HPDE6-E6E7 (cell line): Measurements from ENCODE around the gene HYCC2.
"Not testable (repeated sequence)": the region's sequence is repeated elsewhere in the genome, so short reads cannot be mapped to it uniquely, and the experiment has no call there.

Experiments used
- DNase-seq: peaks from one replicate; pipeline ENCODE4 v3.0.0; 2011; ENCODE audit warnings: missing footprints; ENCODE audit errors: extremely low spot score

Gene HYCC2

DNA sequence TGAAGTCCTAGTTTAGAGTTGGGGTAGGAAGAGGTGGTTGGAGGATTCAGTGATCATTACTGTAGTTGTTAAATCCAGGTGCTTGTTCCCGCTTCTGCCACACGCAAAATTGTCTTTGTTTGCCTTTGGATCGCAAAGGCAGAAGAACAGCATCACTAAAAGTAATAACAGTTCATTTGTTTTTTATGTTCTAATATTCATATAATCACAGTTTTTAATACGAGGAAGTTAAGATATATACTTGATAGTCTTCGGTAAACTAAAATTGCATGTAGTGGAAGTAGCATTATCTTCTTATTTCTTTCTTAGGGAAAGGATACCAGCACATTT, 695 bp upstream of the HYCC2 start:
- no peak for DNase-seq

DNA sequence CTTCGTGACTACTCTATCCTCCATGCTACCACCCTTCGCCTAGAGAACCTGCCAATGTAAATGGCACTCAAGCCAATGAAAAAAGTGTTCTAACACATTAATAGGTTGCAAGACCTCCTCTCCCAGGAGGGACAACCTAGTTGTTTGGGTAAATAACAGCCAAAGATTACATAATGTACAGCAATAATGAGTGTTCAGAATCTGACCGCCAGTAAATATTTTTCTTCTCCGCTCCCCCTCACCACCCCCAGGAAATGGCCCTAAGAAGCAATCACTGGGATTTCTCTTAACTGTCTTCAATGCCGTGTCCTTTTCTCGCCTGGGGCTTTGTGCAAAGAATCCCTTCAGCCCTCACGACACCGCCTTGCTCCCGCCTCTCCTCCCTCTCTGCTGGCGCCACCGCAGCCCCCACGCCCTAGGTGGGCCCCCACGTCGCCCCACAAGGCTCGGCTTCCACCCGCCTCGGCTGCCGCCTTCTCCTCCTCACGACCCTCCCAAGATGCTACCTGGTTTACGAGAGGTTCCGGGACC, 458 bp downstream of the HYCC2 start:
- no peak for DNase-seq

DNA sequence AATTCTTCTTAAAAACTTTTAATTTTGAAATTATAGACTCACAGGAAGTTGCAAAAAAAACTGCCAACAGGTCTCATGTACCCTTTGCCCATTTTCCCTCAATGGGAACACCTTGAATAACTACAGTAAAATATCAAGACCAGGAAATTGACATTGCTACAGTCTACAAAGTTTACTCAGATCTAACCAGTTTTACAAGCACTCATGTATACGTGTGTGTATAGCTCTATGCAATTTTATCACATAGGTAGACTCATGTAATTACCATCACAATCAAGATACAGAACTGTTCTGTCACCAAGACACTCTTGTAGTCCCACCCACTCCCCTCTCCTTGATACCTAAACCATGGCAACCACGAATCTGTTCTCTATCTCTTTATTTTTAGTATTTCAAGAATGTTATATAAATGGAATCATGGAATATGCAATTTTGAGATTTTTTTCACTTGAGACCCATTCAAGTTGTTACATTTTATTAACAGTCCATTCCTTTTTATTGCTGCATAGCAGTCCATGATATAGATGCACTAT, 6.6 kb downstream of the HYCC2 start:
- no peak for DNase-seq

DNA sequence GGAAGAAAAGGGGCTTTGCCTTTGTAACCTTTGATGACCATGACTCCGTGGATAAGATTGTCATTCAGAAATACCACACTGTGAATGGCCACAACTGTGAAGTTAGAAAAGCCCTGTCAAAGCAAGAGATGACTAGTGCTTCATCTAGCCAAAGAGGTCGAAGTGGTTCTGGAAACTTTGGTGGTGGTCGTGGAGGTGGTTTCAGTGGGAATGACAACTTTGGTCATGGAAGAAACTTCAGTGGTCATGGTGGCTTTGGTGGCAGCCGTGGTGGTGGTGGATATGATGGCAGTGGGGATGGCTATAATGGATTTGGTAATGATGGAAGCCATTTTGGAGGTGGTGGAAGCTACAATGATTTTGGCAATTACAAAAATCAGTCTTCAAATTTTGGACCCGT, 8.0 kb downstream of the HYCC2 start:
- DNase-seq: not testable (repeated sequence)

DNA sequence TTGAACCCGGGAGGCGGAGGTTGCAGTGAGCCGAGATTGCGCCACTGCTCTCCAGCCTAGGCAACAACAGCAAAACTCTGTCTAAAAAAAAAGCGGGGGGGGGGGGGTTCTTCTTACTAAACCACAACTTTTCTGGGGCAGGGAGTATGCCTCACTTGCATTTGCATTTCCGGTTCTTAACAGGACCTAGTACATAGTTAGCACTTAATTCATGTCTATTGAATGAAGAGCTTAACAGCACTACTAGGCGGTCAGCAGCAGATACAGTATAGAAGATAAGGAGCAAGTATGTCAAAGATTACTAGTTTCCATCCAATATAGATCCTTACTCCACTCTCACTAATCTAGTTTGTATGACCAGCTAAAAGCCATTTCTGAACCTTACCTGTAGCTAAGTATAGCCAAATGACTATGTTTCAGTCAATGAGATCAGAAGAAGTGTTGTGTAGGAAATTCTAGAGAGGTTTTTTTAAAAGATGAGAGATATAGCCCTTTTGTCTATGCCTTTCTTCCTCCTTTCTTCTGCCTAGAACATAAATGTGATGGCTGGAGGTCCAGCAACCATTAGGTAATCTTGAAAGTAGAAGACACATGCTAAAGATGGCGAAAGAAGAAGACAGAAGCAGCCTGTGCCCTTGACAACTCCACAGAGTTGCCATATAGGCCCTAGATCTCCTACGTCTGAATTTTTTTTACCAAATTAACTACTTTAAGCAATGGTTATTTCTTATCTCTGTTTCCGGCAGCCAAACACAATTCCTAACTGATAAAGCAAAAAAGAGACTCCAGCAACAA, 11.3 kb downstream of the HYCC2 start:
- no peak for DNase-seq

DNA sequence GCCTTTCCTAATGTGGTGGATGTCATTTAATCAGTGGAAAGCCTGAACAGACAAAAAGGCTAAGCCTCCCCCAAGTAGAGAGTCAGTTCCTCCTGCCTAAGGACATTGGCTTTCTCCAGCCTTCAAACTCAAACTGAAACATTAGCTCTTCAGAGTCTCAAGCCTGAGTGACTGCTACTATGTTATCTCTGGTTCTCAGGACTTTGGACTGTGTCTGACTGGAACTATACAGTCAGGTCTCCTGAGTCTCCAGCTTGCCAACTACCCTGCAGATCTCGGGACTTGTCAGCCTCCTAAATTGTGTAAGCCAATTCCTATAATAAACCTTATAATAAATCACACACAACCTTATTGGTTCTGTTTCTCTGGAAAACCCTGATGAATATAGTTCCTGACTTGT, 12.6 kb downstream of the HYCC2 start:
- DNase-seq: no peak

DNA sequence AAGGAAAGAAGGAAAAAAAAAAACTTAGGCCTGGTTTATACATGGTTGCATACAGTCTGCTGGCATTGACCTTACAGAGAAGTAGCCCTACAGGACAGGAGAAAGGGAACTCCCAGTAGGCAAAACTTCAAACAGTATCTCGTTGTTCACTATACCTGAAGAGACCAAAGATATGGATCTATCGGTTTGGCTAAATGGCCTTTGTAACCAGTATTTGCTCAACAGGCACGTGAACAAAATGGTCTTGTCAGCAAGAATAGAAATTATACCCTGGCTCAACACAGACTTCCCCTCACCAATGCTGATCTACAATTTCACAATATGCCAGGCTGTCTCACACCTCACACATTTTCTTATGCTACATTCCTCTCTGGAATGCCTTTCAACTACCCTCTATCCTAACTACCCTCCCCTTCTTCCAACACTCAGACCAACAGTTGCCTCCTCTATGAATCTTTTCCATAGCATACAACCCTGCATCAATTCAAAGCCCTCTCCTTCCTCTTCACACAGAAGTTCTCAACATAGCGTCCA, 13.7 kb downstream of the HYCC2 start:
- no peak for DNase-seq

DNA sequence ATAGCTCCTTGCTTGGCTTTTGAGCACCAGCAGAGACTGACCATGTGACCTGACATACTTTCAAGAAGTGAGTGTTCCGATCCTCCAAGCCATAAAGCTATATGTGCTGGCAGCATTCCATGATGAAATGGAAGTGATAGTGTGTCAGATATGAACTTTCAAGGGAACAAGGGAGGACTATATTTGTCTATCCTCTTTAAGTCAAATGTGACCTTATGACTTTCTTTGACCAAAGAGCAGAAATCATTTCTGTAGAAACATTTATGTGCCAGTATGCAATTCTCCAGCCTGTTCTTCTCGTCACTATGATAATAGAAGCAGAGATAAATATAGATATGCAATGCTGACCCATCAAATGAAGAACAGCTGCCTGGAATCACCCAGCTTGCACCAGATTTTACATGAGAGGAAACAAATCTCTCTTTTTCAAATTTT, 14.4 kb downstream of the HYCC2 start:
- no peak for DNase-seq

DNA sequence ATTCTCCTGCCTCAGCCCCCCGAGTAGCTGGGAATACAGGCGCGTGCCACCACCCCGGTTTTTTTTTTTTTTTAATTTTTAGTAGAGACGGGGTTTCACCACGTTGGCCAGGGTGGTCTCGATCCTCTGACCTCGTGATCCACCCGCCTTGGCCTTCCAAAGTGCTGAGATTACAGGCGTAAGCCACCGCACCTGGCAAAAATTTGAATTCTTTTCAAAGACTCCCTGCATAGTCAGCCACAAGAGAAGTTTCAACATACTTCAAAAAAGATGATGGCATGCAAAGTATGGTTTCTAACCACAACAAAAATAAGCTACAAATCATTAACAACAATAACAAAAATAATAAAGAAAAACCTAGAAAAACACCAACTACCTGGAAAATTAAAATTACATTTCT, 22.0 kb downstream of the HYCC2 start:
- DNase-seq: no peak

DNA sequence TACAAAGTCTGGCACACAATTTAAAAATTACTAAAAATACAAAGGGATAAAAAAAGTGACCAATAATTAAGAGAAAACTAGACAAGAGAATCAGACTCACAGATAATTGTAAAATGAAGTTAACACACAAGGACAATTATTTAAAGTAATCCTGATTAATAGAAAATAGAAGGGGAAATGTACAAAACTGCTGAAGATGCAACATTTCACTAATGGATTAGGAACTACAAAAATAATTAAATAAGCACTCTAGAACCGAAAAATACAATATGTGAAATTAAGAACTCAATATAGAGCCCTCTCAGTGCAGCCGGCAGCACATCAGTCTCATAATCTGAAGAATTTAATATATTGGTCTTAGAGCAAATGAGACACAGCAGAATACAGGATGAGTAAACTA, 24.6 kb downstream of the HYCC2 start:
- no peak for DNase-seq

DNA sequence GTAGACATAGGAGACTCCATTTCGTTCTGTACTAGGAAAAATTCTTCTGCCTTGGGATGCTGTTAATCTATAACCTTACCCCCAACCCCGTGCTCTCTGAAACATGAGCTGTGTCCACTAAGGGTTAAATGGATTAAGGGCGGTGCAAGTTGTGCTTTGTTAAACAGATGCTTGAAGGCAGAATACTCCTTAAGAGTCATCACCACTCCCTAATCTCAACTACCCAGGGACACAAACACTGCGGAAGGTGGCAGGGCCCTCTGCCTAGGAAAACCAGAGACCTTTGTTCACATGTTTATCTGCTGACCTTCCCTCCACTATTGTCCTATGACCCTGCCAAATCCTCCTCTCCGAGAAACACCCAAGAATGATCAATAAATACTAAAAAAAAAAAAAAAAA, 28.4 kb downstream of the HYCC2 start:
- not testable (repeated sequence) for DNase-seq

DNA sequence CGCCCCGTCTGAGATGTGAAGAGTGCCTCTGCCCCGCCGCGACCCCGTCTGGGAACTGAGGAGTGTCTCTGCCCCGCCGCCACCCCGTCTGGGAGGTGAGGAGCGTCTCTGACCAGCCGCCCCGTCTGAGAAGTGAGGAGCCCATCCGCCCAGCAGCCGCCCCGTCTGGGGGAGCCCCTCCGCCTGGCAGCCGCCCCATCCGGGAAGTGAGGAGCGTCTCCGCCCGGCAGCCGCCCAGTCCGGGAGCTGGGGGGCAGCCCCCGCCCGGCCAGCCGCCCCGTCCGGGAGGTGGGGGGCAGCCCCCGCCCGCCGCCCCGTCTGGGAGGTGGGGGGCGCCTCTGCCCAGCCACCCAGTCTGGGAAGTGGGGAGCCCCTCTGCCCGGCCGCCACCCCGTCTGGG, 29.0 kb downstream of the HYCC2 start:
- not testable (repeated sequence) for DNase-seq

DNA sequence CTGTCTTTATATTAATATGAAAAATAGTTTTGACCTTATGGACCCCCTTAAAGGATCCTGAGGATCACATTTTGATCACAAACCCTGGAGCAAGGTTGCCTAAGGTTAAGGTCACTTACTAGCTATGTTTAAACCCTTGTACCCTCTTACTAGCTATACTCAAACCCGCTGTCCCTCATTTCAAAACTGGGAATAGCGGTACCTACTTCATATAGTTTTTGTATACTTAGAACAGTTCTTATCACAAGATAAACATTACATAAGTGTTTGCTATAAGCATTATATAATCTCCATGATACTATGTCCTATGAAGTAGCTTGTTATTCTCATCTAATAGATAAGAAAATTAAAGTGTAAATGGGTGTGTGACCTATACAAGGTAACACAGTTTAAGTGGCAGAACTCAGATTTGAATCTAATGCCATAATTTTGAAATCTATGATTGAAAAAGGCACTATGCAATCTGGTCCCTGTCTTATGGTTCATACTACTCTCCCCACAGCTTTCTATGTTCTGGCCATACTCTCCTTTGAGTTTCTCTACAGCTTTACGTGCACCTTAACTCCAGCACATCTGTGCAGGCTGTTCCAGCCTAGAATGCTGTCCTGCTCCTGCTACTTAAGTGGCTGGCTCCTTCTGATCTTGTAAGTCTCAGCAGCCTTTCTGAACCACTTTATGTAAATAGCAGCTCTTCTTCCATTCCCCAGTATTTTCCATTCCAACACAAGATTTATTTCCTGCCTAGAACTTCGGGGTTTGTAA, 30.4 kb downstream of the HYCC2 start:
- DNase-seq: no peak

DNA sequence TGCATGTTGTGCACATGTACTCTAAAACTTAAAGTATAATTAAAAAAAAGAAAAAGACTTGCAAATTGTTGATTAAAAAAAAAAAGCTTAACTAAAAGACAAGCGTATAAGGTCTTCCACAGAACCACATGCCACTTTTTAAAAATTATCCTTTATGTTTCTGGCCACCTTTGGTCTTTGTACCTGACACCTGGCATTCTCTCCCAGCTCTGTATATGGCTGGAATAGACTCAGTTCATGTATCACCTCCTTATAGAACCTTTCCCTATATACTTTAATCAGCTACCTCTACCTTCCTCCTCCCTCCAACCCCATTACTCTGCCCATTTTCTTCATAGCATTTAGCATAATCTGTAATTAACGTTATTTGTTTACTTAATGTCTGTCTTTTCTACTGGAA, 32.6 kb downstream of the HYCC2 start:
- DNase-seq: no peak

DNA sequence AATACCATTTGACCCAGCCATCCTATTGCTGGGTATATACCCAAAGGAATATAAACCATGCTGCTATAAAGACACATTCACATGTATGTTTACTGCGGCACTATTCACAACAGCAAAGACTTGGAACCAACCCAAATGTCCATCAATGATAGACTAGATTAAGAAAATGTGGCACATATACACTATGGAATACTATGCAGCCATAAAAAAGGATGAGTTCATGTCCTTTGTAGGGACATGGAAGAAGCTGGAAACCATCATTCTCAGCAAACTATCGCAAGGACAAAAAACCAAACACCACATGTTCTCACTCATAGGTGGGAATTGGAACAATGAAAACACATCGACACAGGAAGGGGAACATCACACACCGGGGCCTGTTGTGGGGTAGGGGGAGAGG, 33.1 kb downstream of the HYCC2 start:
- not testable (repeated sequence) for DNase-seq

DNA sequence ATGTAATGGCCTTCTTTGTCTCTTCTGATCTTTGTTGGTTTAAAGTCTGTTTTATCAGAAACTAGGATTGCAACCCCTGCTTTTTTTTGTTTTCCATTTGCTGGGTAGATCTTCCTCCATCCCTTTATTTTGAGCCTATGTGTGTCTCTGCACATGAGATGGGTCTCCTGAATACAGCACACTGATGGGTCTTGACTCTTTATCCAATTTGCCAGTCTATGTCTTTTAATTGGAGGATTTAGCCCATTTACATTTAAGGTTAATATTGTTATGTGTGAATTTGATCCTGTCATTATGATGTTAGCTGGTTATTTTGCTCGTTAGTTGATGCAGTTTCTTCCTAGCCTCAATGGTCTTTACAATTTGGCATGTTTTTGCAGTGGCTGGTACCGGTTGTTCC, 37.1 kb downstream of the HYCC2 start:
- DNase-seq: not testable (repeated sequence)

DNA sequence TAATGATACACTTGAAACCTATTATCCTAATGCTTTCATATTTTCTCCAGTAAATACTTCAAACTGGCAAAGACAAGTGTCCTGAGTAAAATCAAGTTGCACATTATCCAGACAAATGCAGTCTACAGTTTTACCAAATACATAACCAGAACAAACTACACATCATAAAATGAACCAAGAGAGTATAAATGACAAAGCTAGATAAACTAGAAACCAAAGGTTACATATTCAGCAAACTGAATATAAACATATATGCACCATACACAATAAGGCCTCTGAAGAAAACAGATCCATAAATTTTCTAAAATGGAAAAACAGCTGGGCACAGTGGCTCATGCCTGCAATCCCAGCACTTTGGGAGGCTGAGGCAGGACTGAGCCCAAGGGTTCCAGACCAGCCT, 47.0 kb downstream of the HYCC2 start:
- no peak for DNase-seq

DNA sequence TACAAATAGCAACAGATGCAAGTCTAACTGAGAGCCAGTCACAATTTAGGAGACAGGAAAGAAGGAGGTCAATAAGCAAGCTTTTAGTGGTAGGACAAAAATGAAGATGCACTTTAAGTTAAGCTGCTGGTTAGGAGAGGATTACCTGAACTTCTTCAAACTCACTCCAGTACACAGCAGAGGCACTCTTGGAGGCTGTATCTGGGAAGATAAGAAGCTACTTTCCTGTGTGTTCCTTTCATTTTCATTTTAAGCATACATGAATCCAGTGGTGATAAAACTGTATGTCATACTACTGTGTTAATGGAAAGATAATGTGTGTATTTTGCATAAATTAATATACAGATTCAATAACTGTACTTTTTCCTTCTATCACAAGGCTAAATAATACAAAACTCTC, 49.6 kb downstream of the HYCC2 start:
- DNase-seq: no peak
